ENCODE measurements around the gene PLCG2. TPM values are rescaled to one million over a fixed set of nuclear protein-coding genes. Genes with fewer than 3 reads are reported as not detected.
"Not testable (repeated sequence)": the region's sequence is repeated elsewhere in the genome, so short reads cannot be mapped to it uniquely, and the experiment has no call there.

PLCG2 gene
- total RNA-seq, 1 donor from 2014 or later = 26.4 TPM

- DNase-seq (ENCODE audit: extremely low read depth, low read depth, low spot score) = no peak
Measured at GRCh38 chr16:81786868-81787267, 7.8 kb downstream of the PLCG2 start.

DNA sequence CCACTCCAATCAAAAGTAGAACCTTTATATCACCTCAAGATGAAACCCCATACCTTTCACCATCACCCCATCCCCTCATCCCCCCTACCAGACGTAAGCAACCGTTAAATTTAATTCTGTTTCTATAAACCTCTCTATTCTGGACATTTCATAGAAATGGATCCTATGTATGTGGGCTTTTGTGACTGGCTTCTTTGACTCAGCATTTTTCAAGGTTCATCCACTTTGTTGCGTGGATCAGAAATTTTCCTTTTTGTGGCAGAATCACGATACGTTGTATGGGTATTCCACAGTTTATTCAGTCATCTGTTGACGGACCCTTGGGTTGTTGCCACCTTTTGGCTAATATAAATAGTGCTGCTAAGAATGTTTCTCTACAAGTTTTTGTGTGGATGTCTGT, 8.6 kb downstream of the PLCG2 start:
- no peak for DNase-seq (ENCODE audit: extremely low read depth, low read depth, low spot score)

GRCh38 chr16:81790277-81790676, 11.2 kb downstream of the PLCG2 start:
- DNase-seq (ENCODE audit: extremely low read depth, low read depth, low spot score) = no peak

GRCh38 chr16:81790830-81791435, 11.8 kb downstream of the PLCG2 start:
- DNase-seq (ENCODE audit: extremely low read depth, low read depth, low spot score) = no peak

DNA sequence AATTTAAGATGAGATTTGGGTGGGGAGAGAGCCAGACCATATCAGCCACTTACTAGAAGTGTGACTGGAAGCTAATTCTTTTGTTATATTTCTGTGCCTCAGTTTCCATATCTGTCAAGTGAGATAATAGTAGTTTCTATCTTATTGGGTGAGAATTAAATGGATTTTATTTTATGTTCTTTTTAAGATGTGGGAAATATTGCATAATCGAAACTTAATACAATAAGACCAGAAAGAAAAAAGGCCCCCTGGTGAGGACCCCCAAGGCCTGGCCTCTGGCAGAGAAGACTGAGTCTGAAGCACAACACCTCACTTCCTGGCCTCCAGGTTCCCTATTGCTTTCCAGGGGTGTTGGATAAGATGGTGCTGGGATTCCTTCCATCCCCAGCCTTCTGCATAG, 13.7 kb downstream of the PLCG2 start:
- no peak for DNase-seq (ENCODE audit: extremely low read depth, low read depth, low spot score)

GRCh38 chr16:81795193-81795592, 16.1 kb downstream of the PLCG2 start:
- no peak for DNase-seq (ENCODE audit: extremely low read depth, low read depth, low spot score)

GRCh38 chr16:81796035-81796434, 16.9 kb downstream of the PLCG2 start:
- no peak for DNase-seq (ENCODE audit: extremely low read depth, low read depth, low spot score)

DNA sequence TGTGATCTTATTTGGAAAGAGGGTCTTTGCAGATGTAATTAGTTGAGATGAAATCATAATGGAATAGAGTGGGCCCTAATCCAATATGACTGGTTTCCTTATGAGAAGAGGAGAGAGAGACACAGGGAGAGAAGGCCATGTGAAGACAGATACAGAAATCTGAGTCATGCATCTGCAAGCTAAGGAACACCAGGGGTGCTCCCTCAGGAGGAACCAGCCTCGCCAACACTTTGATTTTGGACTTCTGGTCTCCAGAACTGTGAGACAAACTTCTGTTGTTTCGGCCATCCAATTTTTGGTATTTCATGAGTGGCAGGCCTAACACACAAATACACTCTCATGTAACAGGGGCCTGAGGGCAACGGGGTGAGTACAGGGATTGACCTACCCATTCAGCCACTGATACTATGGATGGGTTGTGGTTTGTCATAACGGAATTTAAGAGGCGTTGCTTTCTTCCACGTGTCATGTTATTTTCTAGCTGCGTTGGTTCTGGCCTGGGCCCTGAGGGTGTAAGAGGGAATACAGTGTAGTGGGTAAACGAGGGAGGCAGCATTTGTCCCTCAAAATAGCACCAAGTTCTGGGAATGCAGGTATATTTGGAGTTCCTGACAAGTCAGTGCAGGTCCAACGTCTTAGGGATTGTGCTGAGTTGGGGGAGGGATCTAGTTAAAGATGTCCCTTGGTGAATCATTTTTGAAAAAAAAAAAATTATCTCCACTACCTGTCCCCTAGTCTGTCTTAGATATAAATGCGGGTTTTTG, 17.7 kb downstream of the PLCG2 start:
- no peak for DNase-seq (ENCODE audit: extremely low read depth, low read depth, low spot score)

GRCh38 chr16:81797443-81797842, 18.4 kb downstream of the PLCG2 start:
- no peak for DNase-seq (ENCODE audit: extremely low read depth, low read depth, low spot score)

- no peak for DNase-seq (ENCODE audit: extremely low read depth, low read depth, low spot score)
Measured at GRCh38 chr16:81798311-81799137, 19.4 kb downstream of the PLCG2 start.

GRCh38 chr16:81799138-81799504, 20.0 kb downstream of the PLCG2 start:
- no peak for DNase-seq (ENCODE audit: extremely low read depth, low read depth, low spot score)

- not testable (repeated sequence) for DNase-seq (ENCODE audit: extremely low read depth, low read depth, low spot score)
Measured at GRCh38 chr16:81801724-81802123, 22.6 kb downstream of the PLCG2 start.

DNA sequence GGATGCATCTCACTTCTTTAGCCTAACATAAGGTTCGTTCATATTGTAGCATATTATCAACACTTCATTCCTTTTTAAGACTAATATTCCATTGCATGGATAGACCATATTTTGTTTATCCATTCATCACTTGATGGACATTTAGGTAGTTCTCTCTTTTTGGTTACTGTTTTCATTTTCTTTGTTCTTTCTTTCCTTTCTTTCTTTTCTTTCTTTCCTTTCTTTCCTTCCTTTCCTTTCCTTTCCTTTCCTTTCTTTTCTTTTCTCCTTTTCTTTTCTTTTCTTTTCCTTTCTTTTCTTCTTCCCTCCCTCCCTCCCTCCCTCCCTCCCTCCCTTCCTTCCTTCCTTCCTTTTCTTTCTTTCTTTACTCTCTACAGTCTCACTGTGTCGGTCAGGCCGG, 24.2 kb downstream of the PLCG2 start:
- DNase-seq (ENCODE audit: extremely low read depth, low read depth, low spot score) = no peak

- DNase-seq (ENCODE audit: extremely low read depth, low read depth, low spot score) = no peak
Measured at GRCh38 chr16:81804134-81804610, 25.1 kb downstream of the PLCG2 start.

DNA sequence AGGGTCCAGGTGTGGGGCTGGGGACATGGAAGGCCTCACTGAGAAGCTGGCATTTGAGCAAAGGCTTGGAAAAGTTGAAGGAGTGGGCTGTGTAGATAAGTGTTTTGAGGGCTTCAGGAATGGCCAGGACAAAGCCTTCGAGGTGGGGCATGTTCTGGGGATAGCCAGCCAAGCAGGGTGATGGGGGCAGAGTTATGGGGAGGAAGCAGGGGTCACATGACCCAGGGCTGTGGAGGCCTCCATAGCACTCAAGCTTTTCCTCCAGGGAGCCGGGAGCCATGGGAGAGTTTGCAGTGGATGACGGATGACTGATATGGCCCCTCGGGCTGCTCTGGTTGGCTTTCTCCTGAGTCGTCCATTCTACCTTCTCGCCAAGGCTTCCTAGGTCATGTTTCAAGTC, 27.6 kb downstream of the PLCG2 start:
- DNase-seq (ENCODE audit: extremely low read depth, low read depth, low spot score) = no peak

DNA sequence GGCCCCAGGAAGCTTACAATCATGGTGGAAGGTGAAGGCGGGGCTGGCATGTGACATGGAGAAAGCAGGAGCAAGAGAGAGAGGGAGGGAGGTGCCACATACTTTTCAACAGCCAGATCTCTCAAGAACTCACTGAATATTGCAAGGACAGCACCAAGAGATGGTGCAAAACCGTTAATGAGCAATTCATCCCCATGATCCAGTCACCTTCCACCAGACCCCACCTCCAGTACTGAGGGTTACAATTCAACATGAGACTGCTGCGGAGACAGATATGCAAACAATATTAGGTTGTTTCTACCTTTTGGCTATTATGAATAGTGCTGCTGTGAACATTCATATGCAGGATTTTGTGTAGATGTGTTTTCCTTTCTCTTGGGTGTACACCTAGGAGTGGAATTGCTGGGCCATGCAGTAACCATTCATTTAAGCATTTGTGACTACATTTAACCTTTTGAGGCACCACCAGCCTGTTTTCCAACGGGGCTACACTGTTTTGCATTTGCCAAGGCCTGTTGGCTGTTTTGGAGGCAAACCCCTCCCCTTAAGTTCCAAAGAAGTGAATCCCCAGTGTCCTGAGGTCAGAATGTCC, 28.8 kb downstream of the PLCG2 start:
- DNase-seq (ENCODE audit: extremely low read depth, low read depth, low spot score) = no peak

GRCh38 chr16:81808933-81809480, 29.9 kb downstream of the PLCG2 start:
- DNase-seq (ENCODE audit: extremely low read depth, low read depth, low spot score) = no peak

DNA sequence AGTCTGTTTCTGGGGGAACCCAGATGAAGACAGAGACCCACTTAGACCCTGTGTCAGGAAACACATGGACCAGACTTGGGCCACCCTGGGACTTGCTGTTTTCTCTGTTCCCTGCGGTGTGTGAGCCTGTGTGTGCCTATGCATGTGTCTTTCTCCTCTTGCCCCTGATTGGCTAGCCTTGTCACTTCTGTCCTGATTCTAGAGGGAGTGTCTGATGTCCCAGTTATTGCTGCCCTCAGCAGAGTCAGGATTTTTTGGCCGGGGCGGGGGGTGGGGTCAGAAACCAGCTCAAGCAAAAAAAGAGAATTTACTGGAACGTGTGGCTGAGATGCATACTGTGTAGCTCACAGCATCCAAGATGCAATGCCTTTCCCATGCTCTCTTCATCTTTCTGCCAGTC, 30.5 kb downstream of the PLCG2 start:
- no peak for DNase-seq (ENCODE audit: extremely low read depth, low read depth, low spot score)

- no peak for DNase-seq (ENCODE audit: extremely low read depth, low read depth, low spot score)
Measured at GRCh38 chr16:81810361-81810760, 31.3 kb downstream of the PLCG2 start.

GRCh38 chr16:81810894-81811538, 31.9 kb downstream of the PLCG2 start:
- DNase-seq (ENCODE audit: extremely low read depth, low read depth, low spot score) = no peak
